ENCODE data around the gene NT5DC1.

GRCh38 chr6:116221911-116222310 lies 121.3 kb downstream of the NT5DC1 start:
- no peak for TF ChIP-seq CTCF (conservative IDR thresholded peaks at IDR 0.05; ENCODE audit: low read depth, low read length)
- TF ChIP-seq EZH2 (IDR thresholded peaks at IDR 0.05; ENCODE audit: borderline replicate concordance, low read depth, low read length, poor library complexity, severe bottlenecking) = no peak
